Measurements from ENCODE around the gene BBS7. TPM values are rescaled to one million over a fixed set of nuclear protein-coding genes. Genes with fewer than 3 reads are reported as not detected.

Gene BBS7
- polyA plus RNA-seq, 1 donor, result 12.8 TPM

GRCh38 chr4:121824950-121825349 is 45.3 kb downstream of the BBS7 start:
- no peak for DNase-seq (ENCODE audit: low read depth)

GRCh38 chr4:121824171-121824527 is 46.1 kb downstream of the BBS7 start:
- no peak for DNase-seq (ENCODE audit: low read depth)

GRCh38 chr4:121823505-121824170 is 46.6 kb downstream of the BBS7 start, which contains the start of gene CCNA2:
CCNA2 (minus strand) TSS chr4:121823883; CDS start chr4:121823628, 255 bp downstream.
- peak; percentile 93 for DNase-seq (ENCODE audit: low read depth)

GRCh38 chr4:121822796-121823504 is 47.3 kb downstream of the BBS7 start:
- DNase-seq (ENCODE audit: low read depth), result no peak

GRCh38 chr4:121822047-121822446 is 48.2 kb downstream of the BBS7 start:
- no peak for DNase-seq (ENCODE audit: low read depth)

- DNase-seq (ENCODE audit: low read depth), result no peak
Measured at GRCh38 chr4:121819216-121819965, 50.9 kb downstream of the BBS7 start.

GRCh38 chr4:121818215-121818614 is 52.1 kb downstream of the BBS7 start:
- DNase-seq (ENCODE audit: low read depth), result no peak

GRCh38 chr4:121817701-121818100 is 52.6 kb downstream of the BBS7 start:
- no peak for DNase-seq (ENCODE audit: low read depth)

- no peak for DNase-seq (ENCODE audit: low read depth)
Measured at GRCh38 chr4:121817006-121817405, 53.3 kb downstream of the BBS7 start.

GRCh38 chr4:121814756-121815155 is 55.5 kb downstream of the BBS7 start:
- no peak for DNase-seq (ENCODE audit: low read depth)

GRCh38 chr4:121811122-121811521 is 59.2 kb downstream of the BBS7 start:
- DNase-seq (ENCODE audit: low read depth), result no peak

GRCh38 chr4:121806411-121806810 is 63.9 kb downstream of the BBS7 start:
- no peak for DNase-seq (ENCODE audit: low read depth)

- no peak for DNase-seq (ENCODE audit: low read depth)
Measured at GRCh38 chr4:121801715-121802075, 68.6 kb downstream of the BBS7 start.

GRCh38 chr4:121800961-121801714 is 69.1 kb downstream of the BBS7 start, which contains the start of gene EXOSC9:
EXOSC9 (plus strand) TSS chr4:121801323; CDS start chr4:121801425, 102 bp downstream.
- DNase-seq (ENCODE audit: low read depth), result peak; percentile 91

GRCh38 chr4:121800638-121800960 is 69.7 kb downstream of the BBS7 start:
- no peak for DNase-seq (ENCODE audit: low read depth)

GRCh38 chr4:121799867-121800501 is 70.3 kb downstream of the BBS7 start:
- no peak for DNase-seq (ENCODE audit: low read depth)

- DNase-seq (ENCODE audit: low read depth), result no peak
Measured at GRCh38 chr4:121799208-121799823, 71.0 kb downstream of the BBS7 start.

- DNase-seq (ENCODE audit: low read depth), result no peak
Measured at GRCh38 chr4:121796283-121796682, 74.0 kb downstream of the BBS7 start.

GRCh38 chr4:121794505-121795188 is 75.6 kb downstream of the BBS7 start:
- no peak for DNase-seq (ENCODE audit: low read depth)

- DNase-seq (ENCODE audit: low read depth), result no peak
Measured at GRCh38 chr4:121792966-121793365, 77.3 kb downstream of the BBS7 start.

All from forelimb muscle (tissue), 1 donor.